ENCODE results near the gene NOL3.
A peak's percentile ranks its signal among the peaks of the same experiment; 100 is the strongest.

Gene NOL3

DNA sequence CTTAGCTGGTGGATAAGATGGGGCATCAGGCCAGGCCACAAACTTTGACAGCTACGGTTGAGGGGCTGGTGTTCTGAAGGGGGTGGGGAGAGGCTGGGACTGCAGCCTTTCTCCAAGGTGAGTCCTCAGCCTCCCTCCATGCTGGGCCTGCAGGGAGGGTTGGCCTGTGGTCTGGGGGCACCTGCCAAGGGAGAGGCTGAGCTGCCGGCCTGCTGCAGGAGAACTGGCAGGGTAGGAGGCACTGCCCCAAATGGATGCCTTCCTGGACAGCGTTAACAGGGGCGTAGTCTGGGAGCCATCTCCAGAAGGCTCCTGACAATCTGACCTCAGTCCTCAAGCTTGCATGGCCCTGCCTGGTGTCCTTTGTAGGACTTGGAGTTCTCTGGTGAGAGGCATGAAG lies 33.7 kb downstream of the NOL3 start:
- no peak for DNase-seq (ENCODE audit: extremely low read depth, low read depth)
- H3K4me3 ChIP-seq (replicated peaks; ENCODE audit: low read depth, low read length), result no peak overlapping the region
- no peak for TF ChIP-seq CTCF (IDR thresholded peaks at IDR 0.05; ENCODE audit: low read depth, low read length, missing control alignments)

GRCh38 chr16:67206129-67206837 lies 35.9 kb downstream of the NOL3 start:
- TF ChIP-seq CTCF (IDR thresholded peaks at IDR 0.05; ENCODE audit: low read depth, low read length, missing control alignments), result no peak
- no peak for DNase-seq (ENCODE audit: extremely low read depth, low read depth)
- H3K4me3 ChIP-seq (replicated peaks; ENCODE audit: low read depth, low read length), result no peak overlapping the region

DNA sequence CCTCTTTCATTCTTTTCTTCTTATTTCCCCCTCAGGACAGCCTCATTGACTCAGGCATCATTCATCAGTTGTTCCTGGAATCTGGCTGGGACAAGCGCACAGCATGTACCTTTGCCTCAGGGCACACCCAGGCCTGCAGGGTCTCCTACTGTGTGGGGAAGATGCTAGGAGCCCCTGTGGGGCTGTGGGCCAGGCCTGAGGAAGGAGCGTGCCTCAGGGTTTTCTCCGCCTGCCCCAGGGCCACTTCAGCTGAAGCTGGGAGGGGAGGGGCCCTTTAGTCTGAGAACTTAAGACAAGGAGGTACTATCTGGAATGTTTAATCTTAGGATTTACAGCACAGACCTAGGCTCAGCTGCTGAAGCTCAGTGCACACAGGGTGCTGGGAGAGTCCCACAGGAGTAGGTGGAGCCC lies 36.5 kb downstream of the NOL3 start:
- H3K4me3 ChIP-seq (replicated peaks; ENCODE audit: low read depth, low read length), result no peak overlapping the region
- TF ChIP-seq CTCF (IDR thresholded peaks at IDR 0.05; ENCODE audit: low read depth, low read length, missing control alignments), result no peak
- no peak for DNase-seq (ENCODE audit: extremely low read depth, low read depth)

DNA sequence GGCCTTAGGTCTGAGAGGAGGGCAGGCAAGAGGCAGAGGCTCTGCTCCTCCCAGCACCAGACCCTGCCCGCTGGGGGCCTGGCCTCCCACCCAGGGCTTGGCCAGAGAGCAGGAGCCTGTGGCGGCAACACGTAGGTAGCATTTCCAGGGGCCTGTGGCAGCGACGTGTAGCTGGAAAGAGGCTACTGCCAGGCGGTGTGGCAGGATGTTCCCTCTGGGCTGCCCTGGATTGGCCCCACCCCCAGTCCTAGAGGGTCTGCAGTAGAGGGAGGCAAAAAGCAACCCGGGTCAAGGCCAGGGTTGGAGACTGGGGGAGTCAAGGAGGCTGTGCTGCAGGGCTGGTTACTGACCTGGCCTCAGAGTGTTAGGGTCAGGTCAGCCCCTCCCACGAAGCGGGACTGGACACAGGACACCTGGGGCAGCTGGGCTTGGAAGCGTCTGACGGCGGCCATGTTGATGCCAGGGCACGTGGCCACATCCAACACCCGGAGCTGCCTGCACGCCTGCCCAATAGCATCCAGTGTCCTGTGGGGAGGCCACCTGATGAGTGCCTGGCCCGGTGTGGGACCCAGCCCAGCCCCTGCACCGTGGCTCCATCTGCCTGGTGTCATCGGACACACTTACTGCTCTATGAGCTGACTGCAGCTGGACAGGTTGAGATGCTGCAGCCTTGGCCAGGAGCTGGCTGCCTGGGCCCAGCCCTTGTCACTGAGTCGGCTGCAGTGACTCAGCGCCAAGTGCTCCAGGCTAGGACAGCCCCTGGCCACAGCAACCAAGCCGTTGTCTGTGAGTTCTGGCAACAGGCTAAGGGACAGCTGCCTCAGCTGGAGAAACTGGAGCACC lies 37.1 kb downstream of the NOL3 start:
- DNase-seq (ENCODE audit: extremely low read depth, low read depth), result peak; percentile 21
- no peak for TF ChIP-seq CTCF (IDR thresholded peaks at IDR 0.05; ENCODE audit: low read depth, low read length, missing control alignments)
- no peak overlapping the region for H3K4me3 ChIP-seq (replicated peaks; ENCODE audit: low read depth, low read length)

DNA sequence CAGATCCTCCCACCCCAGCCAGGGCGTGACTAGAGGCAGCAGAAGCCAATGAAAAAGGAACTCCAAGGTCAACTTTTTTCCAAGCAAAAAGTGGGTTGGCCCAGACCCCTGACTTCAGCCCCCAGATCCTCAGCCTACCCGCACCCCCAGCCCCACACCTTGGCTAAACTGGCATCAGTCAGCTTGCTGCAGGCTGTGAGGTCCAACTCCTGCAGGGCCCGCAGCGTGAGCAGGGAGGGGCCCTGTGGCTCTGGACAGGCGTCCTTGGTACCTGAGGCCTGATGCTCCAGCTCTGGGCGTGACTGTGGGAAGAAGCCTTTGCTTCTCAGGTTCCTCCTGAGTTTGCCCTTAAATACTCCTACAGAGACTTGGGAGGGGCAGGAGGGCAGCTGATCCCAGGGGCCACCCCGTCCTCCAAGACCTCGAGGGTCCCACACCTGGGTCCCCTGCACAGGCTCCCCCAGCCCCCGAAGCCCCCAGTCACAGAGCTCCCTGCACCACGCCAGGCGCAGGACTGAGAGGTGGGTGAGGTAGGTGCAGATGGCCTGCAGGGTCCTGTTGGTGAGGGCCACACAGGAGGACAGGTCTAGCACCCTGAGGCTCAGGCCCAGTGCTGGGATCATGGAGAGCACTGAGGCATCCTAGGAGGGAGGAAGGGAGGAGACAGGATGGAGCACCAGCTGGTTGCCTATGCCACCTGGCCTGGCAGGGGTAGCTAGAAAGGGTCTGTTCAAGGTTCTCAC lies 38.0 kb downstream of the NOL3 start:
- no peak for TF ChIP-seq CTCF (IDR thresholded peaks at IDR 0.05; ENCODE audit: low read depth, low read length, missing control alignments)
- no peak overlapping the region for H3K4me3 ChIP-seq (replicated peaks; ENCODE audit: low read depth, low read length)
- DNase-seq (ENCODE audit: extremely low read depth, low read depth), result no peak

DNA sequence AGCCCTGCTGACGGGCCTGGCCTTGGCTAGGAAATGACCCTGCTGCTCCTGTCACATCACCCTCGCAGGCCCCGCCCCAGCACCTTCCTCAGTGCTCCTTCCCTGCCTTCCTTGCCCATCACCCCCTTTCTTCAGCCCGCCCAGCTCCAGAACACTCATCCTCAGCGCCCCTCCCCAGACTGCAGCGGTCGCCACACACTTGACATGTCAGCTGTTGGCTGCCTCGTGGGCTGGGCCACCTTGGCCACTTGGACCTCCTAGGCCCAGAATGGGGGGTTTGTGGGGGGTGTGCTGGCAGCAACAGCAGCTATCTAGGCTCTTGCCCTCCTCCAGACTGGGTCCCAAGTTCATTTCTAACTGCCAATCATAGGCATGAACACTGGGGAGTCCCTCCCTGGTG lies 39.2 kb downstream of the NOL3 start:
- no peak for TF ChIP-seq CTCF (IDR thresholded peaks at IDR 0.05; ENCODE audit: low read depth, low read length, missing control alignments)
- no peak for DNase-seq (ENCODE audit: extremely low read depth, low read depth)
- H3K4me3 ChIP-seq (replicated peaks; ENCODE audit: low read depth, low read length), result no peak overlapping the region

All from HFF-Myc (cell line).